GM10847 (cell line): ENCODE results near the gene UGT1A3.

ENCODE experiments used
- POLR2A ChIP-seq: IDR thresholded peaks from 2 replicates; pipeline ENCODE4 v1.6.1; 2011; ENCODE audit not compliant: insufficient read length; ENCODE audit errors: extremely low read depth

The UGT1A3 gene

DNA sequence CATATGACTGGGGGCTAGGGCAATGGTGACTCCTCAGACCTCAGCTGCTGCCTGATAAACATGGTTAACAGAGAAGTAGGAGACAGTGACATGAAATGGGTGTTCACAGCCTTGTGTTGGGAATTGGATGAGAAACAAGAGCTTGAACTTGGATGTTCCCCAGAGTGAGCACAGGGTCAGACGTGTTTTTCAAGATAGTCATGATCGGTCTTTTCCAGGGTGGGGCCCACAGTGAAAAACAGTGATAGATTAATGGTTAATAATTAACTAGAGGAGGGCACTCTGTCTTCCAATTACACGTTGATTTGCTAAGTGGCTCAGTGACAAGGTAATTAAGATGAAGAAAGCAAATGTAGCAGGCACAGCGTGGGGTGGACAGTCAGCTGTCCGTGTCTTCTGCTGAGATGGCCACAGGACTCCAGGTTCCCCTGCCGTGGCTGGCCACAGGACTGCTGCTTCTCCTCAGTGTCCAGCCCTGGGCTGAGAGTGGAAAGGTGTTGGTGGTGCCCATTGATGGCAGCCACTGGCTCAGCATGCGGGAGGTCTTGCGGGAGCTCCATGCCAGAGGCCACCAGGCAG, at the start of gene UGT1A3:
UGT1A3 (plus strand) TSS at position 320 of the 579 bp plus-strand sequence; CDS start at position 405, 85 bp downstream.
- TF ChIP-seq POLR2A: no peak

DNA sequence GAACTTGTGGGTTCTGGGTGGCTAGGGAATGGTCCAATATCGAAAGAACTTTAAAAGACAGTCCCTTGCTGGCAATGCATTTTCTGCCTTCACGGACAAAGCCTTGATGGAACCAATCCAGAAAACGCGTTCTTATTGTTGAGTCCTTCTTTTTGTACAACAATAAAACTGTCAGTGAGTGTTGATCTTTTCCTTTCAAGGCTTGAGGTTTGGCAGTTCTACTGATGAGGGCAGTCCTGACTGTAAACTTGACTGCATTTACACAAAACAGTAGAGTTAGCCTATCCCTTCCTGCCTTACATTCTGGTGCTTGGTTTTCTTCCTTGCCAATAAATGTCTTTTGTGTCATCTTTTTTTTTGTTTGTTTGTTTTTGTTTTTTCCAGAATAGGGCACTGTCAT, 49.6 kb upstream of the UGT1A3 start:
- TF ChIP-seq POLR2A: no peak

DNA sequence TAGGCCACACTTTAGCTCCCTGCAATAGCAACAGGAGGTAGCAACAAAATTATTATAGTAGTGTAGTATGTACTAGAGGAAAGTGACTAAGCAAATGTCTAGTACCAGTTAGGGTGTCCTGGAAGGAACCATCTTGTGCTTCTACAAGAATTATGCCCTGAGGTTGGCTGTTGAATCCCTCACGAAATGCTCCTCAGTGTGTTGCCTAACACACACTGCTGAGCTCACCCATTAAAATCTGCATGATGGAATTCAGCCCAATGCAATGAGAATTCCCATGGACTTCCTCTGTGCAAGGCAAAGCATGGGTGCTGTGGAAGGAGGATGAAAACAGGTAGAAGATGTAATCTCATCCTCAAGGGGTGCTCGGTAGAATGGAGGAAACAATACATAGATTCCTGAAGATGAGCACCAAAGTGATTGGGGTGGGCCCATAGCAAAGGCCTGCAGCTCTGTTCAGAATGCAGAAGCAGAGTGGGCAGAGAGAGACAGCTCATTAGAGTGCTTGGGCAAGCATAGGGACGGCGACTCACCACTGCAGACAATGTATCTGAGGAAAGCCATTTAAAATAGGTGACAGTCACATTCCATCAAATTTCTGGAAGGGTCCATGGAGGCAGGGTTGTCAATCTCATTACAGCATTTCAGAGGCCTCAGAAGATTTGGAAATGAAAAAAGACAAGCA, 48.3 kb upstream of the UGT1A3 start:
- no peak for TF ChIP-seq POLR2A

DNA sequence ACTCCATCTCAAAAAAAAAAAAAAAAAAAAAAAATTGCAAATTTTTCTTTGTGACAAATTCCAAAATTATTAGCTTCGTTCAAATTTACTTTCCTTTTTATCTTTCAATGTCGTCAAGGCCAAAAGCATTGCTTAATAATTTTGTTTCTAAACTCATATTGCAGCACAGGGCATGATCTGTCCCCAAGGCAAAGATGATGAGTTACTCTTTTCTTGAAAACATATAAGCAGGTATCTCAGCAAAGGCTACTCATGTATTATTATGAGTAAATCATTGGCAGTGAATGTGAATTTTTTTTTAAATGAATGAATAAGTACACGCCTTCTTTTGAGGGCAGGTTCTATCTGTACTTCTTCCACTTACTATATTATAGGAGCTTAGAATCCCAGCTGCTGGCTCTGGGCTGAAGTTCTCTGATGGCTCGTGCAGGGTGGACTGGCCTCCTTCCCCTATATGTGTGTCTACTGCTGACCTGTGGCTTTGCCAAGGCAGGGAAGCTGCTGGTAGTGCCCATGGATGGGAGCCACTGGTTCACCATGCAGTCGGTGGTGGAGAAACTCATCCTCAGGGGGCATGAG, 47.2 kb upstream of the UGT1A3 start, which contains the start of gene UGT1A7:
UGT1A7 (plus strand) TSS at position 381 of the 579 bp plus-strand sequence; CDS start at position 418, 37 bp downstream.
- TF ChIP-seq POLR2A: no peak

DNA sequence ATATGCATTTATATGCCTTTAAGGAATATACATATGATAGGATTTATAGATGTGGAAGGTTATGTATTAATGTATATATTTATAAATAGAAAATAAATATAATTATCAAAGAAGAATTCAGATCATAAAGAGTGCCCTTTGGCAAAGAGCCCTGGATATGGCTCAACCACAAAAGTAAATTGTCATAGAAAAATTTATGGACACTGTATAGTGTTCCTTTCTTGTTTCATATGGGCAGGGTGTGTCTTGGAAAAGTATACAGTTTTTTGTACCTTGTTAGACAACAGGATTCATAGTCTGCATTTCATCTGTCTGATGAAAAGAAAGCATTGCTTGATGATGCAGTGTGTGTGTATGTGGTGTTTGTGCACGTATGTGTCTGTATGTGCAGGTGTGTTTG, 44.2 kb upstream of the UGT1A3 start:
- TF ChIP-seq POLR2A: no peak

GRCh38 chr2:233686928-233687327, 41.9 kb upstream of the UGT1A3 start:
- TF ChIP-seq POLR2A: no peak

DNA sequence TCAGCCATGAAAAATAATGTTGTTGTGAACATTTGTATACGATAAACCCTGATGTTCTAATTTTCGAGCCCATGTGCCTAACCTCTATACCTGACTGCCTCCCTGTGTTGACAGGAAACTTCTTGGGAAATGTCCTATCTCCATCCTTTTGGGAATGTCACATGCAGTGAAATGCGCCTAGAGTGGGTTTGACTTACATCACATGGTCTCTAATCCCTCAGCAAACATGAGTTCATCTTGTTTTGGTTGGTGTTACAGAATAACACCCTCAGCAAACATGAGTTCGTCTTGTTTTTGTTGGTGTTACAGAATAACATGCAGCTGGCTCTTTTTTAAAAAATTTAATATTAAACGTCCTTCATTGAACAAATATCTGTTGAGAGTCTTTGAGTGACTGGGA, 40.5 kb upstream of the UGT1A3 start:
- TF ChIP-seq POLR2A: no peak

DNA sequence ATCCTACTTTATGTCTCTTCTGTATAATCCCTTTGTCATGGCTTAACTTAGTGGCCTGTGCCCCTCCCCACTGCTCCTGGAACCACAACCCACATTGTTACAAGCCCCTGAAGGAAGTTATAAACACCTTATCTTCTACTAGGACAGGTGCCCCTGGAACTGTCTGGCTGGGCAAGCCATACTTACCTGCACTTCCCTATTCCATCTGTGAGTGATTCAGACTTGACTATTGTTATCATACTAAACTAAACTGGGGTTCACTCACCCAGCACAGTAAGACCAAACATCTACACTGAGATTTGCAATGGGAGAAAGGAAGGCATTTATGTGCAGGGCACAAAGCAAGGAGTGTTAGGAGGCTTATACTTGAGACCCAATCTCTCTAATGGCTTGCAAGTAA, 39.8 kb upstream of the UGT1A3 start:
- TF ChIP-seq POLR2A: no peak

DNA sequence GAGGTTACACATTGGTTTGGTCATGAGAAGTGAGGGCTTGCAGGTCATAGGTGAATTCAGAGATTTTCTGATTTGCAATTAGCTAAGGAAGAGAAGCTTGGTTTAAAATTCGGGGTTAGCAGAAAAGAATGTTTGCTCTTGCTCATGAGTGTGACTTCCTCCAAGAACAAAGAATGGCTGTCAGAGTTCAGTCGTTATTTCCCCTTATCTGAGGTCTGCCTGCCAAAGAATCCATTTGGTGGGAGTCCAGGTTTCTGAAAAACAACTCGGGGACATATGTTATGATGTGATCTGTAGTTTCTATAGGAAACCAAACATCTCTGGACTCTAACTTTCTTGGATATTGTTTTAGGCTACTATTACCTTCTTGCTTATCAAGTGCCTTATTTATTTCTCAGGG, 39.3 kb upstream of the UGT1A3 start:
- no peak for TF ChIP-seq POLR2A

GRCh38 chr2:233690444-233690843, 38.4 kb upstream of the UGT1A3 start:
- TF ChIP-seq POLR2A: no peak

DNA sequence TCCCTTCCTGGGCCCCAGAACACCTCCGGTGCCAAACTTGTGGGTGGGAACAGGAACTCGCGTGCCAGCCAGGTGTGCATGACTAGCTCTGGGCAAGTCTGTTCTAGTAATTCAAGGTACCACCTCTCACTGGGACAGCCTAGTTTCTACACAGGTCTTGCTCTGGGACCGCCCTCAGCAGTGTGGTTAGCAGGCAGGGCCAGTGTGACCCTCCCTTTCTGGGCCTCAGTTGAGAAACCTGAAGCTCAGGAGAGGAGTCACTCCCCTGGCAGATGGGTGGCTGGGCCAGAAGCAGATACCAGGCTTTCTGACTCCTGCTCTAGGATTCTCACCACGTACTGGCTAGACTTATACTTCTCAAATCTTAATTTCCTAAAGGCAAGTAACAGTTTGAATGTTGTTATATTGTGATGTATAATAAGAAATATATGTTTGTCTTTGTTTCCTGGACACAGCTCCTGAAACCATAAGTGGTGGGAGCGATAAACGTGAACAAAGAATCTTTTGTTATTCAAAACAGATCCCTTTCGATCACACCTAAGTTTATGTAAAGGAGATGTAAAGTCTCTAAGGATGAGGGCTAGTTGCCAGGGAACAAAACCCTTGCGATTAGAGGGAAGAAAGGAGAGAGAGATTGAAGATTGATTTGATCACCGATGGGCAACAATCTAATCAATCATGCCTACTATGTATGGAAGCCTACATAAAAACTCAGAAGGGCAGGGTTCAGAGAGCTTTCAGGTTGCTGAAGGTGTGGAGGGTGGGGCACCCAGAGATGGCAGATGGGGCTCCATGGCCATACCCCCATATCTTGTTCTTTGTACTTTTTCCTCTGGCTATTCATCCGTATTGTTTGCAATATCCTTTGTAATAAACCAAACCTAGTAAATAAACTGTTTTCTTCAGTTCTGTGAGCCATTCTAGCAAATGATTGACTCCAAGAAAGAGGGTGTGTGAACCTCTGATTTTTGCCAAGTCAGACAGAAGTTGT, 37.1 kb upstream of the UGT1A3 start:
- no peak for TF ChIP-seq POLR2A

- TF ChIP-seq POLR2A: no peak
These were observed 36.2 kb upstream of the UGT1A3 start, which contains the start of gene UGT1A6 for GRCh38 chr2:233692648-233693047. Gene UGT1A6 (plus strand): TSS chr2:233692890. CDS start chr2:233693005, 115 bp downstream.

- no peak for TF ChIP-seq POLR2A
These were observed 34.9 kb upstream of the UGT1A3 start for GRCh38 chr2:233693963-233694362.

GRCh38 chr2:233698740-233699139, 30.1 kb upstream of the UGT1A3 start:
- no peak for TF ChIP-seq POLR2A

DNA sequence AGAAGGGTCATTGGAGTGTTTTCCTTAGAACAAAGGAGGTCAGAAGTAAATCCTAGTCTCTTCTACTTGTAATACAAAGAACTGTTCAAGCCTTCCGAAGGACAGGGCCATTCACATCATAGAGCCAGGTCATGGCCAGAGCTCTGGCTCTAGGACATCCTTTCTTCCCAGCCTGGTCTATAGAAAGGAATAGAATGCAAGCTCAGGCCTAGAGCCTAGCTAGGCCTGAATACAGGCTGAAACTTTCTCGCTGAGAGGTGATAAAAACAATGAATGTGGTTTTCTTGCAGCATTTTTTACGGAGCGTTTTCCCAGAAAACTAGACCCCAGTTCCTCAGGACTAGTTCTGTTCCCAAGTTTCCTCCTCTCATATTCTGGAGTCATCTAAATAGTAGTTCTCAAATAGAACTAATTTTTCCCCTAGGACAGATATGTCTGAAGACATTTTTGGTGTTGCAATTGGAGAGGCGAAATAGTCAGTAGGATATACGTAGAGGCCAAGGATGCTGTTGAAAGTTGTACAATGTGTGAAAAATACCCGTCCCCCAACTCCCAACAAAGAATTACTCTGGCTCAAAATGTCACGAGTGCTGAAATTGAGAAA, 29.3 kb upstream of the UGT1A3 start:
- no peak for TF ChIP-seq POLR2A
